Gastroesophageal sphincter (tissue), 3 donors: ENCODE measurements around the gene XYLT1.

Experiments
- CTCF ChIP-seq, 4 experiments: fragments of 200-600 bp in 2 of 4; fragments of 450-650 bp in 2 of 4; sonication (generic) in 1 of 4; IDR thresholded peaks; one replicate each; pipeline ENCODE4 v1.5.1; 2017 to 2019; ENCODE audit warnings: antibody characterized with exemption in 4 of 4, mild to moderate bottlenecking in 2 of 4, moderate library complexity in 2 of 4
- POLR2A ChIP-seq, 2 donors: fragments of 450-650 bp; IDR thresholded peaks; one replicate each; pipeline ENCODE4 v1.6.1; 2017; ENCODE audit warnings: antibody characterized with exemption in 2 of 2, mild to moderate bottlenecking in 2 of 2, moderate library complexity in 1 of 2

DNA sequence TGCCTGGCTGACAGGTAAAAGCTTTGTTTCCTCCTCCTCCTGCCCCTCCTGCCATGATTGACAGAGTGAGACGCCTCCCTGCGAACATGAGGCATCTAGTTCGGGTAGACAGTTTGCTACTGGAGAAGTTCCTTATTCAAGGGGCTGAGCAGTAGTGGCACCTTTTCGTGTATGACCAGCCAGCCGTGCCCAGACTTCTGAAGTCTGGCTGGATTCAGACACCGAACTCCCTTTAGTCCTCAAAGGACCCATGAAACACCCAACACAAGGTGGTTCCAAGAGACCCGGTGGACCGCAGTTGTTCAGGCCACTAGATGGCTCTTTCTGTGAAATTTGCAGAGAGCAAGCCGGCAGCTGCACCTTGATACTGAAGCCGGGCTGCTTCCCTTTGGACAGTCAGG is 192.8 kb downstream of the XYLT1 start:
- TF ChIP-seq CTCF (IDR thresholded peaks at IDR 0.05) (peak in 3 of 4 experiments; percentile 30 to 55 (median 45)), POLR2A (IDR thresholded peaks at IDR 0.05) (no peak)
